Right ventricle myocardium superior (tissue), 1 donor: Measurements from ENCODE around the gene ADGRG3. TPM values are rescaled to one million over a fixed set of nuclear protein-coding genes. Genes with fewer than 3 reads are reported as not detected.

Experiments
- ATAC-seq: fragments of 200-7000 bp; cut with Tn5 transposase; one replicate; pipeline ENCODE4 v1.9.1; 2020; ENCODE audit warnings: mild to moderate bottlenecking; ENCODE audit not compliant: poor library complexity
- DNase-seq: peaks from one replicate; pipeline ENCODE4 v3.0.0-alpha.2; 2020
- intact Hi-C: fragments of 100-400 bp; cut with DNase I; formaldehyde crosslinking; loops from one replicate; pipeline ENCODE4 v1.11.2; 2022
- total RNA-seq: library from RNA; stranded (reverse); fragmentation: NEBNext Ultra II Directional; extraction: Animal tissue kit (Norgen Biotek cat#: 25700); gene quantifications from one replicate; pipeline ENCODE4 v1.2.1, GENCODE V29; 2021
- donor health status: DM: no; HTN: yes; CAD: no; lungs with severe emphysema.

The ADGRG3 gene
- total RNA-seq, 1 donor from 2014 or later, result 0.48 TPM

DNA sequence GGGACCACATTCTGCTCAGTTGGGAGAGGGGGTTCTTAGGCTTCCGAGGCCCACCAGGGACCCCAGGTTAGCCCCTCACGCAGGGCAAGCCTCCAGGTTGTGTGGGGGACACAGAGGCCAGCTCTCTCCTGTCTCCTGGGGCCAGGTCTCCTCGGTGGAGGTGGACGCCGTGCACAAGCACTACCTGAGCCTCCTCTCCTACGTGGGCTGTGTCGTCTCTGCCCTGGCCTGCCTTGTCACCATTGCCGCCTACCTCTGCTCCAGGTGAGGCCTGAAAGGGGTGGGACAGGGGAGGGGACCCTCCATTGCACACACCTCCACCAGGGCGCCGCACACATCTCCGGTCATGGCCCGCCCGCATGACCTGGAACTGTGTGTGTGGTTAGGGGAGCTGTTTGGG, 10.9 kb upstream of the ADGRG3 start:
- no peak for DNase-seq
- intact Hi-C loops, result no loop called here
- no peak for ATAC-seq

DNA sequence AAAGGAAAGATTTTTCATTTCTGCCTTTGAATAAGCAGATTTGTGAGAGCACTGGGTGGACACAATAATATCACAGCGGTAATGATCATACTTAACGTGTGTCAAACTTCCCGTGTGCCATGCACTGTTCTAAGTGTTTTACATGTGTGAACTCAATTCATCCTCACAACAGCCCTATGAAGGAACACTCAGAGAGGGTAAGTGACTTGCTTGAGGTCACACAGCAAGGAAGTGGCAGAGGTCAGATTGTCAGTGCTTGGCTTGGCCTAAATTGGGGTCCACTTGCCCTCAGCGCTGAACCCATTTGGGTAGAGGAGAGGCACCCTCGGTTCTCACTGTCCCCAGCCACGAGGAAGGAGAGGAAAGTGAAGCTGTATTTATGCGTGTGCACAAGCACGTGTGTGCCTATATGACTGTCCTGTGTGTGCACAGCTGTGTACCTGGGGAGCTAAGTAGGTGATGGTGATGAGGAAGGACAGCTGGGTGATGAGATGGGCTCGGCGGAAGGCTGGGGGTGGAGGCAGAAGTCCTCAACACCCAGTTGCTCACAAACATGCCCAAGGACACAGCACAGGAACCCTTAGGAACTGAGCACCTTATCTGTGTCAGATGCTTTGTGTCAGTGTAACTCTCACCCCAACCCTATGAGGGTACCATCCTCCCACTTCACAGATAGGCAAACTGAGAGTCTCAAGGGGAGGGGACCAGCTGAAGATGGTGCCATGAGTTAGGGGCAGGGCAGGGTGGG, 9.8 kb upstream of the ADGRG3 start:
- ATAC-seq (no peak), DNase-seq (no peak)
- intact Hi-C loops, result no loop called here

DNA sequence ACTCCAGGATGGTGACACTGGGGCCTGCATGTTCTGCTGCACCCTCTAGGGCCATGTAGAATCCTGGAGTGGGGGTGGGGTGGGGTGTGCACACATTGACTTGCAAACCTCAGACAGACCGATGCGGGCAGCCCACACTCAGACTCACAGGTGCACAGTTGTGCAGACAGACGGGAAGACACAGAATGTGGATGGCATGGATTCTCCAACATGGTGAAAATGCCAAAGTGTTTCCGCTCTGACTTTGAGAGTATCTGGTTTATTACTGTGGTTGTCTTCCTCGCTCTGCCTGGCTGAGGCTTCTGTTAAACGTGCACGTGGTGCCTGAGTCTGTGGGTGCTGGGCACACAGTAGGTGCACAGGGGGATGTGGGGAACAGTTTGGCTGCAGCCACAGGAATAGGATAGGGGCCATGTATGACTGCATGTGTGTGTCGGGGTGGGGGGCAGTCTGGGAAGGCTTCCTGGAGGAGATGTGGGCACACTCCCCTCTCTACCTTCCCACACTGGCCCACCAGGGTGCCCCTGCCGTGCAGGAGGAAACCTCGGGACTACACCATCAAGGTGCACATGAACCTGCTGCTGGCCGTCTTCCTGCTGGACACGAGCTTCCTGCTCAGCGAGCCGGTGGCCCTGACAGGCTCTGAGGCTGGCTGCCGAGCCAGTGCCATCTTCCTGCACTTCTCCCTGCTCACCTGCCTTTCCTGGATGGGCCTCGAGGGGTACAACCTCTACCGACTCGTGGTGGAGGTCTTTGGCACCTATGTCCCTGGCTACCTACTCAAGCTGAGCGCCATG, 9.0 kb upstream of the ADGRG3 start:
- ATAC-seq (no peak), DNase-seq (no peak)
- intact Hi-C loops, result no loop called here

DNA sequence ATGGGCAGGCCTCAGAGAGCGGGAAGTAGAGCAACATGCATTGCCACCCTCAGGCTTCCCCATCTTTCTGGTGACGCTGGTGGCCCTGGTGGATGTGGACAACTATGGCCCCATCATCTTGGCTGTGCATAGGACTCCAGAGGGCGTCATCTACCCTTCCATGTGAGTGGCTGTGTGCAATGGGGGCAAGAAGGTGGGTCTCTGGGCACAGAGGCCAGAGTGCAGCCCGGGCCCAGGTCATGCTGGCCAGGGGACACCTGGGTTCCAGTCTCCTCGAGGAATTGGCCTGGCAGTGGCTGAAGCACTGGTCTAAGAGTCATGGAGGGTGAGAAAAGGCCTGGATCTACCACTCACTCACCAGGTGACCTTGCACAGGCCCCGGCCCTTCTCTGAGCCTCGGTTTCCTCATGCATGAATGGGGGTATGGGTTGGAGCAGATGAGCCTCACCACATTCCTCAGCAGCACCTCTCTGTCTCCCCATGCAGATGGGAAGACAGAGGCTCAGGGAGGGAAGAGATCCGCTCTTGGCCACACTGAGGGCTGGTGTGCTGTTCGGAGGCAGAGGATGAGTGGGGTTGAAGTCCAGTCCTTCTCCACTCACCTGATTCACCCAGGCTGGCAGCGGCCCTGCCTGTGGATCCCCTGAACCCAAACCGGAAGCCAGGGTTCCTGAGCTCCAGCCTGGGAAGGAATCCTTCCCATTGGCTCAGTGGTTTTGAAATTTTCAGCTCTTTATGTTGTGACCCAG, 7.2 kb upstream of the ADGRG3 start:
- DNase-seq (no peak), ATAC-seq (no peak)
- intact Hi-C loops, result no loop called here

DNA sequence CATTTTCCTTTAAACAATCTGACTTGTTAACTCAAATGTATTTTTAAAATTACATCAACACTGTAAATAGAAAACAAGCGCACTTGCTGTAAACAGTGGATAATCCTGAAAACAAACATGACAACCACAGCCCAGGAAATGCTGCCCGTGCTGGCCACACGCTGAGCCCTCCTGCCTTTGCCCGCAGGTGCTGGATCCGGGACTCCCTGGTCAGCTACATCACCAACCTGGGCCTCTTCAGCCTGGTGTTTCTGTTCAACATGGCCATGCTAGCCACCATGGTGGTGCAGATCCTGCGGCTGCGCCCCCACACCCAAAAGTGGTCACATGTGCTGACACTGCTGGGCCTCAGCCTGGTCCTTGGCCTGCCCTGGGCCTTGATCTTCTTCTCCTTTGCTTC, 6.6 kb upstream of the ADGRG3 start:
- intact Hi-C loops, result no loop called here
- ATAC-seq, result no peak
- no peak for DNase-seq

DNA sequence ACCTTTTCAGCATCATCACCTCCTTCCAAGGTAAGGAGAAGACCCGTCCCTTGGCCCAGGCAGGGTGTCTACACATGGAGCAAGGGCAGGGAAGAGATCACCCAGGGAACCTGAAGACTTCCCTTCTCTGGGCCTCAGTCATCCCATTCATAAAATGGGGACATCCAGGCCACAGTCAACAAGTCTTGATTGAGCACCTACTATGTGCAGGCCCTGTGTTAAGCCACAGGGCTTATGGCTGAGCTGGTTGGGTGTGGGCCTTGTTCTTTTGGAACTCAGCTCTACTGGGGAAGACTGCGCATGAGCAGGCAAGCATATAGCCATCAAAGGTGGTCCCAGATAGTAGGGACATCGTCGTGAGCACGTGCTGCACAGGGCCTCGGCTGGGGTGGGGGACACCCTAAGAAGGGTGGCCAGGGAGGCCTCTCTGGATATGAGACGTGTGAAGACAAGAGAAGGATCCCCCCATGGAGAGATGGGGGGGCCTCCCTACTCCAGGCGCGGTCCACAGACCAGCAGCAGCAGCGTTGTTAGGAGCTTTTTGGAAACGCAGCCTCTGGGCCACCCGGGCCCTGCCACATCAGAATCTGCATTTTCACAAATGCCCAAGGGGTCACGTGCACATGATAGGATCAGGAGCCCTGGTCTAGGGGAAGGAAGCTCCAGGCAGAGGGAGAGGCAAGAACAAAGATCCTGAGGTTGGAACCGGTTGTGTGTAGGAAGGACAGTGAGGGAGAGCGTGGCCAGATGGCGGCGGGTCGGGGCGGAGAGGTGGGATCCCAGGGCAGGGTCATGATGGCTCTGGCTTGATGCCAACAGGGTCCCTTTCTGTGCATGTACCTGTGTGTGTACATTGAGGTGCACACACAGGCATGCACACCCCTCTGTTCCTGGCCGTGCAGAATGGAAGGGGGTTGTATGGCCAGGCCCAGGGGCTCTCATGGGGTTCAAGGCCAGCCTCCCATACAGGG, 5.9 kb upstream of the ADGRG3 start:
- intact Hi-C loops, result no loop called here
- no peak for DNase-seq
- ATAC-seq, result no peak

DNA sequence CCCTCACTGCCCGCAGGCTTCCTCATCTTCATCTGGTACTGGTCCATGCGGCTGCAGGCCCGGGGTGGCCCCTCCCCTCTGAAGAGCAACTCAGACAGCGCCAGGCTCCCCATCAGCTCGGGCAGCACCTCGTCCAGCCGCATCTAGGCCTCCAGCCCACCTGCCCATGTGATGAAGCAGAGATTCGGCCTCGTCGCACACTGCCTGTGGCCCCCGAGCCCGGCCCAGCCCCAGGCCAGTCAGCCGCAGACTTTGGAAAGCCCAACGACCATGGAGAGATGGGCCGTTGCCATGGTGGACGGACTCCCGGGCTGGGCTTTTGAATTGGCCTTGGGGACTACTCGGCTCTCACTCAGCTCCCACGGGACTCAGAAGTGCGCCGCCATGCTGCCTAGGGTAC, 4.7 kb upstream of the ADGRG3 start:
- ATAC-seq (no peak), DNase-seq (no peak)
- intact Hi-C loops, result no loop called here

DNA sequence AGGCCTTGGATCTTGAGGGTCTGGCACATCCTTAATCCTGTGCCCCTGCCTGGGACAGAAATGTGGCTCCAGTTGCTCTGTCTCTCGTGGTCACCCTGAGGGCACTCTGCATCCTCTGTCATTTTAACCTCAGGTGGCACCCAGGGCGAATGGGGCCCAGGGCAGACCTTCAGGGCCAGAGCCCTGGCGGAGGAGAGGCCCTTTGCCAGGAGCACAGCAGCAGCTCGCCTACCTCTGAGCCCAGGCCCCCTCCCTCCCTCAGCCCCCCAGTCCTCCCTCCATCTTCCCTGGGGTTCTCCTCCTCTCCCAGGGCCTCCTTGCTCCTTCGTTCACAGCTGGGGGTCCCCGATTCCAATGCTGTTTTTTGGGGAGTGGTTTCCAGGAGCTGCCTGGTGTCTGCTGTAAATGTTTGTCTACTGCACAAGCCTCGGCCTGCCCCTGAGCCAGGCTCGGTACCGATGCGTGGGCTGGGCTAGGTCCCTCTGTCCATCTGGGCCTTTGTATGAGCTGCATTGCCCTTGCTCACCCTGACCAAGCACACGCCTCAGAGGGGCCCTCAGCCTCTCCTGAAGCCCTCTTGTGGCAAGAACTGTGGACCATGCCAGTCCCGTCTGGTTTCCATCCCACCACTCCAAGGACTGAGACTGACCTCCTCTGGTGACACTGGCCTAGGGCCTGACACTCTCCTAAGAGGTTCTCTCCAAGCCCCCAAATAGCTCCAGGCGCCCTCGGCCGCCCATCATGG, 4.0 kb upstream of the ADGRG3 start:
- no peak for DNase-seq
- ATAC-seq, result no peak
- intact Hi-C loops, result no loop called here

DNA sequence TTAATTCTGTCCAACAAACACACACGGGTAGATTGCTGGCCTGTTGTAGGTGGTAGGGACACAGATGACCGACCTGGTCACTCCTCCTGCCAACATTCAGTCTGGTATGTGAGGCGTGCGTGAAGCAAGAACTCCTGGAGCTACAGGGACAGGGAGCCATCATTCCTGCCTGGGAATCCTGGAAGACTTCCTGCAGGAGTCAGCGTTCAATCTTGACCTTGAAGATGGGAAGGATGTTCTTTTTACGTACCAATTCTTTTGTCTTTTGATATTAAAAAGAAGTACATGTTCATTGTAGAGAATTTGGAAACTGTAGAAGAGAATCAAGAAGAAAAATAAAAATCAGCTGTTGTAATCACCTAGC, 3.5 kb upstream of the ADGRG3 start:
- intact Hi-C loops, result no loop called here
- DNase-seq (no peak), ATAC-seq (no peak)

DNA sequence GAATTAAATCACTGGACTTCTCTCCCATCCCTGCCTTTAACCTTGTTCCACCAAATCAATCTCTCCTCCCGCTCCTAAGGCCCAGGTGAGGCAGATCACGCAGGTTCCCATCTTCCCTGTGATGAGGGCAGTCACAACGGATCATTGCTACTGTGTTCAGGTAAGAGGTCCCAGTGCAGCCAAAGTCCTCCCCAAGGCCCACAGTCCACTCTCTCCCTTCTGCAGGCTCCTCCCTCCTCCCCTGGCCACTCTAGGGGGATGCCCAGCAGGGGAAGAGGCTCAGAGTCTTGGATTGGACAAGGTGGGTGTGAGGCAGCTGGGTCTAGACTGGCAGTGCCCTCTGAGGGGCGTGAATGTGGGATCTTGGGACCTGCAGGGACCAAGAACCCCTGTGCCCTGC, 2.6 kb upstream of the ADGRG3 start:
- intact Hi-C loops, result no loop called here
- DNase-seq (no peak), ATAC-seq (no peak)

DNA sequence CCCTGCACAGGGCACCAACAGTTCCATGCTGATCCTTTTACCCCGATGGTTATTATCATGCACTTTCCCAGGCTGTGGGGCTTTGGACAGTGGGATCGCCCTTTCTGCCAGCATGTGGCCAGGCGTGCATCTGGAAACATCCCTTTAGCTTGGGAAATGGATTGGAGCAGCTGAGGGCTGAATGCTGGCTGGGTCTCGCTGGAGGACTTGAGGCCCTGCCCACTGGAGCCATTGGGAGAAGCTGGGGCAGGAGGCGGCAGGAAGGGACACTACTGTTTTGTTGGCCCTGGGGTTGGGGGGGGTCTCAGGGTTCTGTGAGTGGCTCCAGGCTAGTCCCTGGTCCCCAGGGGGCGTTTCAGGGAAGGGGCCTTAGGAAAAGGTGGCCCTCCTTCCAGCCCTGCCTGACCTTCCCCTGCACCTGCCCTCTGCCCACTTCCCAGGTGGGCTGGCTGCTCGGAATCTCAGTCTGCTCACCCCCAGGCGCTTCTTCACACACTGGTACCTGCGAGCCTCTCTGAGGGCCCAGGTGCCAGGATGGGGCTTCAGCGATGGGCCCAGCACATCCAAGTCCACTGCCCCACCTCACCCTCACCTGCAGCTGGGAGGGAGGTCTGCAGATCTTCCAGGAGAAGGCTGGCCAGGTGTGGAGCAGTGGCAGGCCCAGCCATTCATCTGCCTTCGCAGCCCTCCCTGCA, 1.6 kb upstream of the ADGRG3 start:
- DNase-seq (no peak), ATAC-seq (no peak)
- intact Hi-C loops, result no loop called here

DNA sequence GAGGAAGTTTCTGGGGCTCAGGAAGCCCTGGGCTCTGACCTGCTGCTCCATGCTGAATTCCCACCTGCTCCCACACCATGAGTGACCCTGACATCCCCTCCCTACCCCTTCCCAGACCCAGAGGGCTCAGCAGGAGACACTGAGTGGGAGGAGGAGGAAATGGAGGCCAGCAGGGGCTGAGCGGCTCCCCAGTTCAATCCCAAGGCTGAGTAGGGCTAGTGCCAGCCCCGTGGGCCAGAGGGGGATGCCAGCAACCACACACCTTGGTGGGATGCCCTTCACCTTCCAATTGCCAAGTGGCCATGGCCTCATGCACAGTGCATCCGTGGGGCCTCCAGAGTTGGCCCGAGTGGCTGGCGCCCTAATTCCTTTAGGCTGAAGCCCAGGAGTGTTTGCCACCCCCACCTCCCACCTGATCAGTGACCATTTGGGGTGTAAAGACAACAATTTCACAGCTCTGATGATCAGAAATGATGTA, 1.0 kb upstream of the ADGRG3 start:
- no peak for DNase-seq
- no peak for ATAC-seq
- intact Hi-C loops, result no loop called here

DNA sequence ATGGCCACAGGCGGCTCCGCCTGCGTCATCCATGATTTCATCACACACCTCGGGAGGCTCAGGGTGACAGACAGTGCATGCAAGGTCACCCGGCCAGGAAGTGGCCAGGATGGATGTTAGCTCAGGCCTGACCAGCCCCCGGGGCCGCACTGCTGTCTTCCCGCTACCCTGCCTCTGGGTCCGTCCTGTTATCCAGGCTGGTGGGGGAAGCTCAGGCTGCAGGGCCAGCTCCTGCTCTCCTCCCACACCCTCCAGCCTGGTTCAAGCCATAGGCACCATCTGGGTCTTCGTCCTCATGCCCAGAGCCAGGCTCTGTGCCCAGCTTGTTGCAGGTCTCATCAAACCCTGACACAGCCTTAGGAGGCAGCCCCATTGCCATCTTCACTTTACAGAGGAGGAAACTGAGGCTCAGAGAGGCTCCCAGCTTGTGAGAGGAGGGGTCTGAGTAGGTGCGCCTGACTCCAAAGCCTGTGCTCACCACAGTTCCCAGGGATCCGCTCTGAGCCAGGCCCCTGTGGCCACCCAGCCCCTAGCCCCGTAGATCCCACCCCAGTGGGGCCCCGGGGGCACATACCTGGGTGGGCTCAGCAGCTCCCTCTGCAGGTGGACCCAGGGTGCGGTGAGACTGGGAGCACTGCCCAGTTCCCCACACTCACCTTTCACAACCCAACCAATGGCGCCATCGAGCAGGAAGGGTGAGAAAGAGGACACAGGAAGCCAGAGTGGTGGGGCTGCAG, 412 bp upstream of the ADGRG3 start:
- intact Hi-C loops, result no loop called here
- ATAC-seq (peak; percentile 58), DNase-seq (peak; percentile 78)

DNA sequence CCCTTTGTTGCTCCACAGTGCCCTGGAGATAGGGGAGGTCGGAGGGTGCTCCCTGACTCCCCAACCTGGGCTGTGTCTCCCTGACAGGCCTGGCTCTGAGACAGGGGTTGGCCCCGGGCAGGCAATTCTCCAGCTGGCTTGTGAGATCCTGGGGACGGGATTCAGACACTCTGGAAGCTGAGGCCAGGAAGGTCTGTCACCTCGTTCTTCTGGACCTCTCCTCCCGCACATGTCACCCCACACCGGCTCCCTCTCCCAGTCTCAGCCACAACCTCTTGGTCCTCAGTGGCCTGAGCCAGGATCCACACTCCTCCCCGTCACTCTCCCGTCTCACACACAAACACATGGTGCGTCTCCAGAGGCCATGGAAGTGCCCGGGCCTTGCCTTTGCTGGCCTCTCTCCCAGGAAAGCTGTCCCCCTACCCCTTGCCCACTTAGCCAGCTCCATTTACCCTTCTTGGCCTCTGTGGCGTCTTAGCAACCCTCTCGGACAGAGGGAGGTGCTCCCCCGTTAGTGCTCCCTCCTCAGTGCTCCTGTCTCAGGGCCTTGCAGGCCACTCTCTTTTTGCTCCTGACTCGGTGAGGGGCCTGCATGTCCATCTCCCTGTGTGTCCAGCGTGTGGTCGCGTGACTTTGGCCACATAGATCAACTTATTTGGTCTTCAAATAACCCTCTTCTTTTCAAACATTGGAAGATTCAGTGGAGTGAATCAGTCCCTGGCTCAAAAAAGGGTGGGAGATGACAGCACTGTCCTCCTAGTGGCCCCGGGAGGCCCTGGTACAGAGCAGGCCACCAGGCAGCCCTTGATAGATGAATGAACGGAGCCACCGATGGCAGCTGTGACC, 747 bp downstream of the ADGRG3 start:
- ATAC-seq (no peak), DNase-seq (no peak)

DNA sequence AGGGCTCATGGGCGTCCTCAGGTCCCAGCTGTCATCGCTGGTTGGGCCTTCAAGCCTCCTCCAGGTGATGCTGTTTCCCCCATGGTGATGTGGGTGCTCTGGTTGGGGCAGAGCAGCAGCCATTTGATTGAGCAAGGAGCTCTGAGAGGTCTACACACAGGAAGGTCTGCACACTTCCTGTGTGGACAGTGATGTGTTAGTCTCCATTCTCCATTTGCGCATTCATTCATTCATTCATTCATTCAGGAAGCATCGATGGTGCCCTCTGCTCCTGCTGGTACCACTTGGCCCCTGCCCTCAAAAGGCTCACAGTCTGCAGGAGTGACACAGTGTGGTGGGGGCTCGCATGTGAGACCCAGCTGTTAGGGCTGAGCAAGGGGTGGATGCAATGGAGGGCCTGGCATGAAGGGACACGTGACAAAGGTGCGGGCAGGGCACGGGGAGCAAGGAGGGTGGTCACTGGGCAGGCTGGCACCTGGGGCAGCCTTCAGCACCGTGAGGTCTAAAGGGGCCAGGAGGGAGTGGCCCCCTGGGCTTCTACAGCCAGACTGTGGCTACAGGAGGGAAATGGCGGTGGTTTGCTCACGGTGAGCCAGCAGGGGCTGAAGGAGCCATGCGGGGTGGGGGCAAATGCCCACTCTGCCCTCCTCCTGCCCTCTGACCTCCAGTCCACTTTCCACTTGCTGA, 1.5 kb downstream of the ADGRG3 start:
- intact Hi-C loops, result no loop called here
- ATAC-seq (no peak), DNase-seq (no peak)

More for the DNA sequence above, 747 bp downstream of the ADGRG3 start:
- intact Hi-C loops, result no loop called here
